Activated CD4-positive, alpha-beta T cell treated with anti-CD3 and anti-CD28 coated beads, Interleukin-2, amount 50 U/mL, for 16 hours (primary cell): ENCODE results near the gene MOGAT3.

Source experiments
- DNase-seq: peaks from one replicate; pipeline ENCODE4 v3.0.0-alpha.2; 2020

Gene MOGAT3

GRCh38 chr7:101159696-101160674 lies 40.9 kb downstream of the MOGAT3 start:
- no peak for DNase-seq

- DNase-seq, result no peak
Measured at GRCh38 chr7:101156866-101157589, 43.8 kb downstream of the MOGAT3 start.

DNA sequence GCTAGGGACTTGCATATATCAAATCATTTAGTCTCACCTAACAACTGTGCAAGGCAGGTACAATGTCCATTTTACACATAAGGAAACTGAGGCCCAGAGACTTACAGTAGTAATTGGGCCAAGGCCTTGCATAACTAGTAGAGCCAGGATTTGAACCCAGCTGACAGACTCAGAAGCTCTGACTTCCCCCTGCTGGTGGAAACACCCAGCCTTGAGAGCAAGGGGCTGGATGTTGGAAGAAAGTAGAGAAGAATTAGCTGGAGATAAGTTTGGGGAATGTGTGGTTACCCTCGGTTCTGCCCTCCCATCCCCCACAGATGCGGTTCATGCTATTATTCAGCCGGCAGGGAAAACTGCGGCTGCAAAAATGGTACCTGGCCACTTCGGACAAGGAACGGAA lies 44.6 kb downstream of the MOGAT3 start:
- DNase-seq, result no peak

- DNase-seq, result no peak
Measured at GRCh38 chr7:101155303-101155702, 45.5 kb downstream of the MOGAT3 start.

GRCh38 chr7:101154693-101155102 lies 46.1 kb downstream of the MOGAT3 start:
- no peak for DNase-seq

GRCh38 chr7:101153969-101154692 lies 46.7 kb downstream of the MOGAT3 start, which contains the start of gene AP1S1:
TSS of gene AP1S1 (plus strand) at chr7:101154476. CDS start at chr7:101154515, 39 bp downstream.
- DNase-seq, result peak; percentile 96

- no peak for DNase-seq
Measured at GRCh38 chr7:101151908-101152651, 48.8 kb downstream of the MOGAT3 start.
